ENCODE measurements around the gene LGR5. TPM values are rescaled to one million over a fixed set of nuclear protein-coding genes. Genes with fewer than 3 reads are reported as not detected.

The LGR5 gene
- total RNA-seq, 1 experiment from 2014 or later: 4.5 TPM

DNA sequence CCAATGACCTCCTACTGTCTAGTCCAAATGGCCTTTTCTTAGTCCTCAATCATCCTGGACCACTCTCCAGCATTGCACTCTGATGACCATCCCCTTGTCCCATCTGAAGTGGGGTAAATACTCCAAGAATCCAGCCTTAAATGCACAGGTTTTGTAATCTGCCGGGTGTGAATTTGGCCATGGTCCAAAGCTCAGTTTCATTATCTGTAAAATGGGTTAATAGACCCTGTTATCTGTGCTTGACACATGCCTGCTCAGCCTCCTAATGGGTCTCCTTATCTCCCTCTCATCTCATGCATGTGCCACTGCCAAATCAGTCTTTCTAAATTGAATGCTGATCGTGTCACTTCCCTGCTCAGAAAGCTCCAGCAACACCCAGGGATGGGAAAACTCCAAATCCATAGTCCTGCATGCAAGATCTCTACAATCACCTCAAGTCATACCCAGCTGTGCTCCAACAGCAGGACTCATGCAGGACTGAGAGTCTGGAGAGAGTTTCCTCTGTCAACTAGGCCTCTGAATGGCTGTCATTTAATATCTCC lies 22.3 kb downstream of the LGR5 start:
- no peaks in the 10 kb centered on the region for H3K27me3 ChIP-seq (replicated peaks; ENCODE audit: insufficient read depth, low read depth, low read length, poor library complexity)
- POLR2A ChIA-PET (ENCODE audit: low non-redundant PET): interaction anchor here (0.6 kb wide), 1 partner anchor 473 kb away, joined by 4 read pairs; no protein-coding TSS in a partner anchor
- CTCF ChIA-PET: no interaction called here
- H3K4me3 ChIP-seq (ENCODE audit: low read depth, low read length, poor library complexity, severe bottlenecking): no peak overlapping the region
- DNase-seq (ENCODE audit: low spot score): no peak
- H3K27ac ChIP-seq (ENCODE audit: low read depth, low read length, poor library complexity, severe bottlenecking): no peak overlapping the region
- BruUV-seq (replicated peaks): no TSS peak
- TF ChIP-seq EZH2 (IDR thresholded peaks at IDR 0.05; ENCODE audit: borderline replicate concordance, low read depth, low read length, poor library complexity, severe bottlenecking): no peak
- TF ChIP-seq, protein P1, sequence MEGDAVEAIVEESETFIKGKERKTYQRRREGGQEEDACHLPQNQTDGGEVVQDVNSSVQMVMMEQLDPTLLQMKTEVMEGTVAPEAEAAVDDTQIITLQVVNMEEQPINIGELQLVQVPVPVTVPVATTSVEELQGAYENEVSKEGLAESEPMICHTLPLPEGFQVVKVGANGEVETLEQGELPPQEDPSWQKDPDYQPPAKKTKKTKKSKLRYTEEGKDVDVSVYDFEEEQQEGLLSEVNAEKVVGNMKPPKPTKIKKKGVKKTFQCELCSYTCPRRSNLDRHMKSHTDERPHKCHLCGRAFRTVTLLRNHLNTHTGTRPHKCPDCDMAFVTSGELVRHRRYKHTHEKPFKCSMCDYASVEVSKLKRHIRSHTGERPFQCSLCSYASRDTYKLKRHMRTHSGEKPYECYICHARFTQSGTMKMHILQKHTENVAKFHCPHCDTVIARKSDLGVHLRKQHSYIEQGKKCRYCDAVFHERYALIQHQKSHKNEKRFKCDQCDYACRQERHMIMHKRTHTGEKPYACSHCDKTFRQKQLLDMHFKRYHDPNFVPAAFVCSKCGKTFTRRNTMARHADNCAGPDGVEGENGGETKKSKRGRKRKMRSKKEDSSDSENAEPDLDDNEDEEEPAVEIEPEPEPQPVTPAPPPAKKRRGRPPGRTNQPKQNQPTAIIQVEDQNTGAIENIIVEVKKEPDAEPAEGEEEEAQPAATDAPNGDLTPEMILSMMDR (conservative IDR thresholded peaks at IDR 0.05; ENCODE audit: low read depth, low read length): no peak
- H3K36me3 ChIP-seq (ENCODE audit: insufficient read depth, low read length, poor library complexity, severe bottlenecking): no peaks in the 10 kb centered on the region
- no peaks in the 10 kb centered on the region for H3K9me3 ChIP-seq (ENCODE audit: low read depth, low read length, poor library complexity, severe bottlenecking)
- peaks cover 8% of the 10 kb centered on the region for H3K4me1 ChIP-seq (ENCODE audit: insufficient read depth, low read length, poor library complexity, severe bottlenecking)
- intact Hi-C loops (cut with micrococcal nuclease; ENCODE audit: unreplicated experiment): no loop called here

GRCh38 chr12:71465796-71466195 lies 26.2 kb downstream of the LGR5 start:
- intact Hi-C loops (cut with micrococcal nuclease; ENCODE audit: unreplicated experiment): no loop called here
- BruUV-seq (replicated peaks): no TSS peak
- no peak for TF ChIP-seq EZH2 (IDR thresholded peaks at IDR 0.05; ENCODE audit: borderline replicate concordance, low read depth, low read length, poor library complexity, severe bottlenecking)
- TF ChIP-seq, protein P1 (conservative IDR thresholded peaks at IDR 0.05; ENCODE audit: low read depth, low read length): no peak
- H3K9me3 ChIP-seq (ENCODE audit: low read depth, low read length, poor library complexity, severe bottlenecking): no peaks in the 10 kb centered on the region
- H3K27ac ChIP-seq (ENCODE audit: low read depth, low read length, poor library complexity, severe bottlenecking): no peak overlapping the region
- no peak for DNase-seq (ENCODE audit: low spot score)
- no peaks in the 10 kb centered on the region for H3K36me3 ChIP-seq (ENCODE audit: insufficient read depth, low read length, poor library complexity, severe bottlenecking)
- H3K4me3 ChIP-seq (ENCODE audit: low read depth, low read length, poor library complexity, severe bottlenecking): no peak overlapping the region
- POLR2A ChIA-PET (ENCODE audit: low non-redundant PET): no interaction called here
- no peaks in the 10 kb centered on the region for H3K27me3 ChIP-seq (replicated peaks; ENCODE audit: insufficient read depth, low read depth, low read length, poor library complexity)
- CTCF ChIA-PET: no interaction called here
- no peaks in the 10 kb centered on the region for H3K4me1 ChIP-seq (ENCODE audit: insufficient read depth, low read length, poor library complexity, severe bottlenecking)

- Histone ChIP-seq H3K36me3 (ENCODE audit: insufficient read depth, low read length, poor library complexity, severe bottlenecking) (no peaks in the 10 kb centered on the region), H3K4me3 (ENCODE audit: low read depth, low read length, poor library complexity, severe bottlenecking) (no peak overlapping the region), H3K27me3 (replicated peaks; ENCODE audit: insufficient read depth, low read depth, low read length, poor library complexity) (no peaks in the 10 kb centered on the region), H3K4me1 (ENCODE audit: insufficient read depth, low read length, poor library complexity, severe bottlenecking) (no peaks in the 10 kb centered on the region), H3K9me3 (ENCODE audit: low read depth, low read length, poor library complexity, severe bottlenecking) (no peaks in the 10 kb centered on the region), H3K27ac (ENCODE audit: low read depth, low read length, poor library complexity, severe bottlenecking) (no peak overlapping the region)
- TF ChIP-seq, protein P1 (conservative IDR thresholded peaks at IDR 0.05; ENCODE audit: low read depth, low read length): no peak
- no peak for TF ChIP-seq EZH2 (IDR thresholded peaks at IDR 0.05; ENCODE audit: borderline replicate concordance, low read depth, low read length, poor library complexity, severe bottlenecking)
- no TSS peak for BruUV-seq (replicated peaks)
- CTCF ChIA-PET: no interaction called here
- POLR2A ChIA-PET (ENCODE audit: low non-redundant PET): no interaction called here
- DNase-seq (ENCODE audit: low spot score): peak; percentile 10
- intact Hi-C loops (cut with micrococcal nuclease; ENCODE audit: unreplicated experiment): no loop called here
These were observed 29.7 kb downstream of the LGR5 start for GRCh38 chr12:71469258-71469750.

All from A673 (cell line).